22Rv1 (cell line): ENCODE data around the gene PDGFRB.

Experiments used
- CTCF ChIP-seq: fragments of 450-650 bp; IDR thresholded peaks from 2 replicates; pipeline ENCODE4 v1.5.1; 2017; ENCODE audit warnings: mild to moderate bottlenecking
- ZFX ChIP-seq: fragments of 450-650 bp; IDR thresholded peaks from 2 replicates; pipeline ENCODE4 v1.6.1; 2017; ENCODE audit warnings: antibody characterized with exemption, borderline replicate concordance

GRCh38 chr5:150138551-150139265, 16.9 kb downstream of the PDGFRB start:
- TF ChIP-seq CTCF, result no peak
- no peak for TF ChIP-seq ZFX
